A549 (cell line): ENCODE results near the gene UBE2S. TPM values are rescaled to one million over a fixed set of nuclear protein-coding genes. Genes with fewer than 3 reads are reported as not detected.

Source experiments
- ATAC-seq, 2 experiments: fragments of 200-7000 bp in 1 of 2; fragments of >200 bp in 1 of 2; cut with Nextera tagmentation in 1 of 2; cut with Tn5 transposase in 1 of 2; 3 replicates each; pipeline versions ENCODE4 v1.8.0 to v1.9.1; 2018 to 2020; ENCODE audit warnings: mild to moderate bottlenecking in 1 of 2, moderate library complexity in 1 of 2
- CTCF ChIA-PET: fragments of 300-600 bp; sonication (Branson Sonifier 250); formaldehyde crosslinking; extraction: SDS; loops from one replicate; lab custom pipeline; 2021; ENCODE audit warnings: antibody characterized with exemption, inconsistent platforms; lab: Yijun Ruan, JAX
- POLR2A ChIA-PET: fragments of 350-600 bp; formaldehyde crosslinking; extraction: SDS; loops from one replicate; lab custom pipeline; 2021; ENCODE audit warnings: antibody characterized with exemption, inconsistent platforms; lab: Yijun Ruan, JAX
- DNase-seq, 2 experiments: peaks; one replicate each; pipeline versions ENCODE4 v3.0.0 to v3.0.0-alpha.2; 2011 to 2016; ENCODE audit warnings: low read depth in 1 of 2, low spot score in 1 of 2
- FAIRE-seq: peaks from 2 replicates; lab custom pipeline; 2011; peaks lifted over from hg19 to GRCh38; lab: Jason Lieb, UNC
- H3K27ac ChIP-seq, 2 experiments: fragments of >200 bp; sonication (Bioruptor Twin); formaldehyde crosslinking; 3 replicates each; pipeline ENCODE4 v1.5.1; 2016 to 2017
- H3K4me1 ChIP-seq: fragments of >200 bp; sonication (Bioruptor Twin); formaldehyde crosslinking; 3 replicates; pipeline ENCODE4 v1.6.1; 2016
- H3K4me2 ChIP-seq: fragments of >200 bp; sonication (Bioruptor Twin); formaldehyde crosslinking; 3 replicates; pipeline ENCODE4 v1.6.1; 2016
- H3K4me3 ChIP-seq: fragments of >200 bp; sonication (Bioruptor Twin); formaldehyde crosslinking; 3 replicates; pipeline ENCODE4 v1.5.1; 2016
- H3K9me3 ChIP-seq: fragments of >200 bp; sonication (Bioruptor Twin); formaldehyde crosslinking; 3 replicates; pipeline ENCODE4 v1.6.1; 2016
- BHLHE40 ChIP-seq: IDR thresholded peaks from 2 replicates; pipeline ENCODE4 v1.6.1; 2012; ENCODE audit warnings: low read depth, low read length, inconsistent platforms
- CBX2 ChIP-seq: fragments of 200-600 bp; sonication (generic); IDR thresholded peaks from 2 replicates; pipeline ENCODE4 v1.6.1; 2016; ENCODE audit warnings: low read depth, mild to moderate bottlenecking, borderline replicate concordance
- CBX8 ChIP-seq: fragments of 200-600 bp; sonication (generic); IDR thresholded peaks from 2 replicates; pipeline ENCODE4 v1.6.1; 2016
- CEBPB ChIP-seq, 2 experiments: fragments of >200 bp in 1 of 2; sonication (Bioruptor Twin) in 1 of 2; formaldehyde crosslinking in 1 of 2; IDR thresholded peaks; 2 replicates each; pipeline ENCODE4 v1.6.1; 2012 to 2016
- EHF ChIP-seq: fragments of 250-450 bp; sonication (Bioruptor Pico); IDR thresholded peaks from 2 replicates; pipeline ENCODE4 v1.5.0; 2020; ENCODE audit warnings: mild to moderate bottlenecking
- FOSB ChIP-seq: fragments of 250-450 bp; sonication (Bioruptor Pico); IDR thresholded peaks from 2 replicates; pipeline ENCODE4 v1.5.0; 2020; ENCODE audit warnings: mild to moderate bottlenecking, moderate library complexity
- GATA3 ChIP-seq: IDR thresholded peaks from 2 replicates; pipeline ENCODE4 v1.6.1; 2012; ENCODE audit warnings: borderline replicate concordance
- HEYL ChIP-seq: fragments of 250-450 bp; sonication (Bioruptor Pico); IDR thresholded peaks from 2 replicates; pipeline ENCODE4 v1.8.0; 2021; ENCODE audit warnings: mild to moderate bottlenecking, moderate library complexity
- HOXA7 ChIP-seq: fragments of 250-450 bp; sonication (Bioruptor Pico); IDR thresholded peaks from 2 replicates; pipeline ENCODE4 v1.5.0; 2020; ENCODE audit warnings: mild to moderate bottlenecking, moderate library complexity
- KDM5A ChIP-seq: fragments of 200-600 bp; sonication (generic); IDR thresholded peaks from 2 replicates; pipeline ENCODE4 v1.6.1; 2016; ENCODE audit warnings: antibody characterized with exemption, mild to moderate bottlenecking
- MAX ChIP-seq: IDR thresholded peaks from 2 replicates; pipeline ENCODE4 v1.6.1; 2012
- MYC ChIP-seq: IDR thresholded peaks from 2 replicates; pipeline ENCODE4 v1.6.1; 2012; ENCODE audit warnings: mild to moderate bottlenecking, inconsistent platforms, low read length, improper control_type of control experiment, borderline replicate concordance
- NPAS2 ChIP-seq: fragments of 250-450 bp; sonication (Bioruptor Pico); IDR thresholded peaks from 2 replicates; pipeline ENCODE4 v1.8.0; 2022; ENCODE audit warnings: mild to moderate bottlenecking, moderate library complexity, borderline replicate concordance
- NR3C1 ChIP-seq: fragments of >200 bp; sonication (Bioruptor Twin); formaldehyde crosslinking; IDR thresholded peaks from 3 replicates; pipeline ENCODE4 v1.6.1; 2017
- PBX3 ChIP-seq: IDR thresholded peaks from 2 replicates; pipeline ENCODE4 v1.6.1; 2012
- RAD21 ChIP-seq, 2 experiments: fragments of >200 bp in 1 of 2; sonication (Bioruptor Twin) in 1 of 2; formaldehyde crosslinking in 1 of 2; IDR thresholded peaks in 1 of 2; conservative IDR thresholded peaks in 1 of 2; 2 replicates in 1 of 2; 3 replicates in 1 of 2; pipeline ENCODE4 v1.6.1; 2012 to 2018; ENCODE audit warnings: inconsistent platforms in 1 of 2
- RARB ChIP-seq: fragments of 250-450 bp; sonication (Bioruptor Pico); IDR thresholded peaks from 2 replicates; pipeline ENCODE4 v1.8.0; 2021; ENCODE audit warnings: mild to moderate bottlenecking, moderate library complexity
- RCOR1 ChIP-seq: fragments of 150-350 bp; IDR thresholded peaks from 2 replicates; pipeline ENCODE4 v1.6.1; 2014; ENCODE audit warnings: antibody characterized with exemption, low read length, low read depth
- SMC3 ChIP-seq: fragments of >200 bp; sonication (Bioruptor Twin); formaldehyde crosslinking; IDR thresholded peaks from 3 replicates; pipeline ENCODE4 v1.6.1; 2018; ENCODE audit warnings: inconsistent platforms
- SREBF2 ChIP-seq: fragments of 450-650 bp; IDR thresholded peaks from 2 replicates; pipeline ENCODE4 v1.6.1; 2014; ENCODE audit warnings: mild to moderate bottlenecking, moderate library complexity
- TP53 ChIP-seq: fragments of 250-450 bp; sonication (Bioruptor Pico); IDR thresholded peaks from 2 replicates; pipeline ENCODE4 v1.5.0; 2021; ENCODE audit warnings: mild to moderate bottlenecking, moderate library complexity
- USF2 ChIP-seq: fragments of 450-650 bp; IDR thresholded peaks from 2 replicates; pipeline ENCODE4 v1.6.1; 2014; ENCODE audit warnings: antibody characterized with exemption
- ZFP36 ChIP-seq: fragments of 450-650 bp; IDR thresholded peaks from 2 replicates; pipeline ENCODE4 v1.6.1; 2014; ENCODE audit warnings: borderline replicate concordance; ENCODE audit not compliant: partially characterized antibody
- ZNF302 ChIP-seq: fragments of 250-450 bp; sonication (Bioruptor Pico); IDR thresholded peaks from 2 replicates; pipeline ENCODE4 v1.9.0; 2021; ENCODE audit warnings: inconsistent platforms, mild to moderate bottlenecking, moderate library complexity
- ZSCAN20 ChIP-seq: fragments of 250-450 bp; sonication (Bioruptor Pico); IDR thresholded peaks from 2 replicates; pipeline ENCODE4 v1.8.0; 2022; ENCODE audit warnings: mild to moderate bottlenecking, moderate library complexity
- WGBS: methylation state at CpG from one replicate; pipeline ENCODE4 v1.1.6; 2017; ENCODE audit errors: missing lambda C conversion rate; 5-methylcytosine and 5-hydroxymethylcytosine counted together
- polyA plus RNA-seq, 4 experiments: library from polyadenylated mRNA; depleted of rRNA in 3 of 4; stranded (reverse); fragments of >200 nt; fragmentation: RNase III in 1 of 4; extraction: RNeasy Plus Mini Kit Qiagen cat#74134 plus additional on column Dnase treatment in 1 of 4; gene quantifications; 2 replicates in 3 of 4; 3 replicates in 1 of 4; pipeline ENCODE4 v1.2.3, GENCODE V29; 2011 to 2017

Gene UBE2S
- polyA plus RNA-seq, 2 of the 4 experiments (the other 2 are of a cell fraction): 139 to 295 TPM

- no peak for DNase-seq
- Histone ChIP-seq H3K9me3 (no peaks in the 10 kb centered on the region), H3K4me1 (peaks cover 24% of the 10 kb centered on the region), H3K4me2 (no peak overlapping the region), H3K27ac (no peak overlapping the region), H3K4me3 (no peak overlapping the region)
- 45% methylated on average over 8 of the region's 8 CpGs for WGBS
- ChIA-PET POLR2A (no interaction called here), CTCF (interaction anchor here (0.7 to 4.7 kb wide), 7 partner anchors 9 to 299 kb away, joined by 3 to 31 read pairs (median 3); no protein-coding TSS in a partner anchor)
- FAIRE-seq: no peak
- no peak for TF ChIP-seq RAD21 (conservative IDR thresholded peaks at IDR 0.05 in 1 of 2, IDR thresholded peaks at IDR 0.05 in 1 of 2)
- no peak for ATAC-seq
Measured at GRCh38 chr19:55446060-55446459, 38.5 kb upstream of the UBE2S start.

- H3K27ac ChIP-seq: no peak overlapping the region
- FAIRE-seq (no peak), DNase-seq (no peak), ATAC-seq (no peak)
- WGBS: 33% methylated on average over 11 of the region's 11 CpGs
- ChIA-PET CTCF (interaction anchor here (0.5 to 4.7 kb wide), 9 partner anchors 9 to 304 kb away, joined by 3 to 31 read pairs (median 3); no protein-coding TSS in a partner anchor), POLR2A (no interaction called here)
- H3K4me3 ChIP-seq: no peak overlapping the region
- H3K4me1 ChIP-seq: peaks cover 23% of the 10 kb centered on the region
- H3K4me2 ChIP-seq: no peak overlapping the region
- TF ChIP-seq EHF (CRISPR knock-in tag) (no peak), BHLHE40 (no peak), CEBPB (IDR thresholded peaks at IDR 0.05) (no peak), SREBF2 (no peak), HEYL (CRISPR knock-in tag) (no peak), MAX (no peak), MYC (no peak), ZNF302 (CRISPR knock-in tag) (no peak), USF2 (no peak)
- no peaks in the 10 kb centered on the region for H3K9me3 ChIP-seq
Measured at GRCh38 chr19:55444646-55445045, 37.1 kb upstream of the UBE2S start.

- ChIA-PET CTCF (interaction anchor here (0.5 to 4.7 kb wide), 12 partner anchors 10 to 490 kb away, joined by 3 to 31 read pairs (median 4); partner anchors contain the start of gene KMT5C), POLR2A (interaction anchor here (1.0 kb wide), 1 partner anchor 181 kb away, joined by 4 read pairs; the partner anchor contains the start of gene ZNF784)
- TF ChIP-seq NR3C1: no peak
- no peak for TF ChIP-seq GATA3
- TF ChIP-seq RCOR1: no peak
- no peak for TF ChIP-seq RARB (CRISPR knock-in tag)
- TF ChIP-seq USF2: no peak
- TF ChIP-seq ZSCAN20 (CRISPR knock-in tag): no peak
- TF ChIP-seq ZFP36: no peak
- TF ChIP-seq PBX3: no peak
- no peak for TF ChIP-seq HOXA7
- no peak for TF ChIP-seq CEBPB (IDR thresholded peaks at IDR 0.05)
- TF ChIP-seq TP53 (CRISPR knock-in tag): no peak
- TF ChIP-seq MYC: no peak
- no peak for TF ChIP-seq CBX2
- no peak for TF ChIP-seq SMC3
- no peak for TF ChIP-seq KDM5A
- TF ChIP-seq CBX8: no peak
- no peak for TF ChIP-seq BHLHE40
- TF ChIP-seq MAX: no peak
- no peak for TF ChIP-seq FOSB (CRISPR knock-in tag)
- TF ChIP-seq NPAS2 (CRISPR knock-in tag): no peak
- no peak for FAIRE-seq
- peak in 1 of 2 experiments; percentile 1; a peak in 2 of 6 replicates for ATAC-seq
- Histone ChIP-seq H3K4me3 (no peak overlapping the region), H3K4me2 (no peak overlapping the region), H3K27ac (no peak overlapping the region), H3K9me3 (no peaks in the 10 kb centered on the region), H3K4me1 (peaks cover 23% of the 10 kb centered on the region)
- no peak for DNase-seq
- WGBS: 32% methylated on average over 18 of the region's 18 CpGs
Measured at GRCh38 chr19:55443824-55444480, 36.4 kb upstream of the UBE2S start.
